A549 (cell line): ENCODE data around the gene CTNND1. TPM values are rescaled to one million over a fixed set of nuclear protein-coding genes. Genes with fewer than 3 reads are reported as not detected.

ENCODE experiments used
- ATAC-seq, 2 experiments: fragments of 200-7000 bp in 1 of 2; fragments of >200 bp in 1 of 2; cut with Nextera tagmentation in 1 of 2; cut with Tn5 transposase in 1 of 2; 3 replicates each; pipeline versions ENCODE4 v1.8.0 to v1.9.1; 2018 to 2020; ENCODE audit warnings: mild to moderate bottlenecking in 1 of 2, moderate library complexity in 1 of 2
- CTCF ChIA-PET: fragments of 300-600 bp; sonication (Branson Sonifier 250); formaldehyde crosslinking; extraction: SDS; loops from one replicate; lab custom pipeline; 2021; ENCODE audit warnings: antibody characterized with exemption, inconsistent platforms; lab: Yijun Ruan, JAX
- POLR2A ChIA-PET: fragments of 350-600 bp; formaldehyde crosslinking; extraction: SDS; loops from one replicate; lab custom pipeline; 2021; ENCODE audit warnings: antibody characterized with exemption, inconsistent platforms; lab: Yijun Ruan, JAX
- DNase-seq, 2 experiments: peaks; one replicate each; pipeline versions ENCODE4 v3.0.0 to v3.0.0-alpha.2; 2011 to 2016; ENCODE audit warnings: low read depth in 1 of 2, low spot score in 1 of 2
- FAIRE-seq: peaks from 2 replicates; lab custom pipeline; 2011; peaks lifted over from hg19 to GRCh38; lab: Jason Lieb, UNC
- H3K27ac ChIP-seq, 2 experiments: fragments of >200 bp; sonication (Bioruptor Twin); formaldehyde crosslinking; 3 replicates each; pipeline ENCODE4 v1.5.1; 2016 to 2017
- H3K4me1 ChIP-seq: fragments of >200 bp; sonication (Bioruptor Twin); formaldehyde crosslinking; 3 replicates; pipeline ENCODE4 v1.6.1; 2016
- H3K4me2 ChIP-seq: fragments of >200 bp; sonication (Bioruptor Twin); formaldehyde crosslinking; 3 replicates; pipeline ENCODE4 v1.6.1; 2016
- H3K4me3 ChIP-seq: fragments of >200 bp; sonication (Bioruptor Twin); formaldehyde crosslinking; 3 replicates; pipeline ENCODE4 v1.5.1; 2016
- H3K9me3 ChIP-seq: fragments of >200 bp; sonication (Bioruptor Twin); formaldehyde crosslinking; 3 replicates; pipeline ENCODE4 v1.6.1; 2016
- BCL3 ChIP-seq: fragments of >200 bp; sonication (Bioruptor Twin); formaldehyde crosslinking; IDR thresholded peaks from 3 replicates; pipeline ENCODE4 v1.6.1; 2016
- BHLHE40 ChIP-seq: IDR thresholded peaks from 2 replicates; pipeline ENCODE4 v1.6.1; 2012; ENCODE audit warnings: low read depth, low read length, inconsistent platforms
- CBX2 ChIP-seq: fragments of 200-600 bp; sonication (generic); IDR thresholded peaks from 2 replicates; pipeline ENCODE4 v1.6.1; 2016; ENCODE audit warnings: low read depth, mild to moderate bottlenecking, borderline replicate concordance
- CBX8 ChIP-seq: fragments of 200-600 bp; sonication (generic); IDR thresholded peaks from 2 replicates; pipeline ENCODE4 v1.6.1; 2016
- CEBPB ChIP-seq, 2 experiments: fragments of >200 bp in 1 of 2; sonication (Bioruptor Twin) in 1 of 2; formaldehyde crosslinking in 1 of 2; IDR thresholded peaks; 2 replicates each; pipeline ENCODE4 v1.6.1; 2012 to 2016
- E2F6 ChIP-seq: IDR thresholded peaks from 2 replicates; pipeline ENCODE4 v1.6.1; 2012; ENCODE audit warnings: low read depth, borderline replicate concordance
- EHF ChIP-seq: fragments of 250-450 bp; sonication (Bioruptor Pico); IDR thresholded peaks from 2 replicates; pipeline ENCODE4 v1.5.0; 2020; ENCODE audit warnings: mild to moderate bottlenecking
- ESRRA ChIP-seq: fragments of 150-350 bp; IDR thresholded peaks from 2 replicates; pipeline ENCODE4 v1.6.1; 2014; ENCODE audit warnings: mild to moderate bottlenecking, low read length, borderline replicate concordance
- GATA3 ChIP-seq: IDR thresholded peaks from 2 replicates; pipeline ENCODE4 v1.6.1; 2012; ENCODE audit warnings: borderline replicate concordance
- HEYL ChIP-seq: fragments of 250-450 bp; sonication (Bioruptor Pico); IDR thresholded peaks from 2 replicates; pipeline ENCODE4 v1.8.0; 2021; ENCODE audit warnings: mild to moderate bottlenecking, moderate library complexity
- HOXA7 ChIP-seq: fragments of 250-450 bp; sonication (Bioruptor Pico); IDR thresholded peaks from 2 replicates; pipeline ENCODE4 v1.5.0; 2020; ENCODE audit warnings: mild to moderate bottlenecking, moderate library complexity
- HOXB13 ChIP-seq: fragments of 250-450 bp; sonication (Bioruptor Pico); IDR thresholded peaks from 2 replicates; pipeline ENCODE4 v1.5.0; 2020; ENCODE audit warnings: low read depth, mild to moderate bottlenecking, moderate library complexity
- HOXB5 ChIP-seq: fragments of 250-450 bp; sonication (Bioruptor Pico); IDR thresholded peaks from 2 replicates; pipeline ENCODE4 v1.5.0; 2020; ENCODE audit warnings: mild to moderate bottlenecking, moderate library complexity
- JUN ChIP-seq, 2 experiments: fragments of >200 bp; sonication (Bioruptor Twin); formaldehyde crosslinking; IDR thresholded peaks; 2 replicates in 1 of 2; 3 replicates in 1 of 2; pipeline ENCODE4 v1.6.1; 2016 to 2017
- KDM1A ChIP-seq: fragments of 200-600 bp; sonication (generic); IDR thresholded peaks from 2 replicates; pipeline ENCODE4 v1.6.1; 2016; ENCODE audit warnings: low read depth, mild to moderate bottlenecking
- KDM5A ChIP-seq: fragments of 200-600 bp; sonication (generic); IDR thresholded peaks from 2 replicates; pipeline ENCODE4 v1.6.1; 2016; ENCODE audit warnings: antibody characterized with exemption, mild to moderate bottlenecking
- MAFK ChIP-seq: fragments of 450-650 bp; IDR thresholded peaks from 2 replicates; pipeline ENCODE4 v1.6.1; 2014; ENCODE audit not compliant: partially characterized antibody
- MAZ ChIP-seq: fragments of 150-350 bp; IDR thresholded peaks from 2 replicates; pipeline ENCODE4 v1.6.1; 2014; ENCODE audit warnings: antibody characterized with exemption, low read depth, low read length, borderline replicate concordance
- MYC ChIP-seq: IDR thresholded peaks from 2 replicates; pipeline ENCODE4 v1.6.1; 2012; ENCODE audit warnings: mild to moderate bottlenecking, inconsistent platforms, low read length, improper control_type of control experiment, borderline replicate concordance
- NR3C1 ChIP-seq: fragments of >200 bp; sonication (Bioruptor Twin); formaldehyde crosslinking; IDR thresholded peaks from 3 replicates; pipeline ENCODE4 v1.6.1; 2017
- POLR2A ChIP-seq: IDR thresholded peaks from 2 replicates; pipeline ENCODE4 v1.6.1; 2012; ENCODE audit warnings: mild to moderate bottlenecking, low read length
- RFX5 ChIP-seq: fragments of 450-650 bp; IDR thresholded peaks from 2 replicates; pipeline ENCODE4 v1.7.1; 2014; ENCODE audit warnings: antibody characterized with exemption, mild to moderate bottlenecking, moderate library complexity
- RNF2 ChIP-seq: fragments of 200-600 bp; sonication (generic); IDR thresholded peaks from 2 replicates; pipeline ENCODE4 v1.6.1; 2016; ENCODE audit warnings: low read depth, mild to moderate bottlenecking, antibody characterized with exemption, moderate library complexity, borderline replicate concordance
- TFCP2L1 ChIP-seq: fragments of 250-450 bp; sonication (Bioruptor Pico); IDR thresholded peaks from 2 replicates; pipeline ENCODE4 v1.5.0; 2021; ENCODE audit warnings: mild to moderate bottlenecking
- TP53 ChIP-seq: fragments of 250-450 bp; sonication (Bioruptor Pico); IDR thresholded peaks from 2 replicates; pipeline ENCODE4 v1.5.0; 2021; ENCODE audit warnings: mild to moderate bottlenecking, moderate library complexity
- ZFP36 ChIP-seq: fragments of 450-650 bp; IDR thresholded peaks from 2 replicates; pipeline ENCODE4 v1.6.1; 2014; ENCODE audit warnings: borderline replicate concordance; ENCODE audit not compliant: partially characterized antibody
- ZSCAN20 ChIP-seq: fragments of 250-450 bp; sonication (Bioruptor Pico); IDR thresholded peaks from 2 replicates; pipeline ENCODE4 v1.8.0; 2022; ENCODE audit warnings: mild to moderate bottlenecking, moderate library complexity
- WGBS: methylation state at CpG from one replicate; pipeline ENCODE4 v1.1.6; 2017; ENCODE audit errors: missing lambda C conversion rate; 5-methylcytosine and 5-hydroxymethylcytosine counted together
- polyA plus RNA-seq, 4 experiments: library from polyadenylated mRNA; depleted of rRNA in 3 of 4; stranded (reverse); fragments of >200 nt; fragmentation: RNase III in 1 of 4; extraction: RNeasy Plus Mini Kit Qiagen cat#74134 plus additional on column Dnase treatment in 1 of 4; gene quantifications; 2 replicates in 3 of 4; 3 replicates in 1 of 4; pipeline ENCODE4 v1.2.3, GENCODE V29; 2011 to 2017

The CTNND1 gene
- polyA plus RNA-seq, 2 of the 4 experiments (the other 2 are of a cell fraction), result 72.8 to 146 TPM

- ChIA-PET POLR2A (interaction anchor here (1.3 to 1.4 kb wide), 2 partner anchors 14 to 23 kb away, joined by 3 to 6 read pairs; partner anchors contain the start of gene SELENOH), CTCF (interaction anchor here (0.6 to 12.4 kb wide), 14 partner anchors 8 to 196 kb away, joined by 3 to 216 read pairs (median 4); partner anchors contain the start of genes BTBD18 and UBE2L6)
- Histone ChIP-seq H3K27ac (peak overlapping the region; percentile 70 to 97; a peak in 5 of 6 replicates), H3K4me1 (peaks cover 22% of the 10 kb centered on the region), H3K9me3 (no peaks in the 10 kb centered on the region), H3K4me3 (peak overlapping the region; percentile 73), H3K4me2 (peak overlapping the region; percentile 89)
- no peak for TF ChIP-seq RFX5
- TF ChIP-seq TFCP2L1, result no peak
- no peak for TF ChIP-seq HOXB13 (CRISPR knock-in tag)
- no peak for TF ChIP-seq KDM5A
- no peak for TF ChIP-seq ESRRA
- no peak for TF ChIP-seq POLR2A
- TF ChIP-seq E2F6, result no peak
- no peak for TF ChIP-seq CBX2
- no peak for TF ChIP-seq HEYL (CRISPR knock-in tag)
- no peak for TF ChIP-seq JUN (IDR thresholded peaks at IDR 0.05)
- no peak for TF ChIP-seq BHLHE40
- no peak for TF ChIP-seq ZFP36
- no peak for TF ChIP-seq GATA3
- no peak for TF ChIP-seq MYC
- no peak for TF ChIP-seq NR3C1
- no peak for TF ChIP-seq EHF (CRISPR knock-in tag)
- no peak for TF ChIP-seq TP53
- TF ChIP-seq MAZ, result no peak
- no peak for DNase-seq
- ATAC-seq, result no peak; a peak in 1 of 6 replicates
- no peak for FAIRE-seq
- WGBS, result 27% methylated on average over 4 of the region's 4 CpGs
These were observed 2.4 kb downstream of the CTNND1 start for GRCh38 chr11:57764021-57764420.

GRCh38 chr11:57764566-57764965, 3.0 kb downstream of the CTNND1 start:
- ChIA-PET CTCF (interaction anchor here (0.6 to 12.4 kb wide), 12 partner anchors 11 to 197 kb away, joined by 3 to 216 read pairs (median 3); partner anchors contain the start of genes BTBD18 and UBE2L6), POLR2A (interaction anchor here (1.3 kb wide), 1 partner anchor 14 kb away, joined by 6 read pairs; no protein-coding TSS in a partner anchor)
- TF ChIP-seq RNF2 (no peak), MAZ (no peak), ZSCAN20 (CRISPR knock-in tag) (no peak), CBX8 (no peak), BCL3 (no peak), MAFK (no peak), CEBPB (IDR thresholded peaks at IDR 0.05) (no peak), KDM1A (no peak)
- WGBS, result 49% methylated on average over 2 of the region's 2 CpGs
- ATAC-seq (no peak), FAIRE-seq (no peak), DNase-seq (no peak)
- Histone ChIP-seq H3K27ac (peak overlapping the region; percentile 70 to 97; a peak in 3 of 6 replicates), H3K4me1 (peaks cover 22% of the 10 kb centered on the region), H3K9me3 (no peaks in the 10 kb centered on the region), H3K4me3 (peak overlapping the region; percentile 73), H3K4me2 (peak overlapping the region; percentile 89)

- H3K4me1 ChIP-seq, result peaks cover 22% of the 10 kb centered on the region
- CTCF ChIA-PET, result interaction anchor here (0.9 to 12.4 kb wide), 8 partner anchors 14 to 197 kb away, joined by 3 to 216 read pairs (median 4); partner anchors contain the start of genes BTBD18 and UBE2L6
- FAIRE-seq, result no peak
- 60% methylated on average over 2 of the region's 2 CpGs for WGBS
- no peak for DNase-seq
- H3K9me3 ChIP-seq, result no peaks in the 10 kb centered on the region
- H3K4me3 ChIP-seq, result no peak overlapping the region
- H3K27ac ChIP-seq, result no peak overlapping the region
- peak overlapping the region; percentile 89 for H3K4me2 ChIP-seq
- ATAC-seq, result no peak
- POLR2A ChIA-PET, result interaction anchor here (1.3 kb wide), 1 partner anchor 13 kb away, joined by 6 read pairs; no protein-coding TSS in a partner anchor
- TF ChIP-seq HOXA7 (CRISPR knock-in tag) (no peak), HOXB5 (CRISPR knock-in tag) (no peak)
These were observed 3.4 kb downstream of the CTNND1 start for GRCh38 chr11:57764972-57765371.
